Activated CD8-positive, alpha-beta memory T cell treated with anti-CD3 and anti-CD28 coated beads, Interleukin-2, amount 50 U/mL, for 4 hours (primary cell): ENCODE data around the gene MLN.

ENCODE experiments used
- DNase-seq: peaks from one replicate; pipeline ENCODE4 v3.0.0-alpha.2; 2020

Gene MLN

DNA sequence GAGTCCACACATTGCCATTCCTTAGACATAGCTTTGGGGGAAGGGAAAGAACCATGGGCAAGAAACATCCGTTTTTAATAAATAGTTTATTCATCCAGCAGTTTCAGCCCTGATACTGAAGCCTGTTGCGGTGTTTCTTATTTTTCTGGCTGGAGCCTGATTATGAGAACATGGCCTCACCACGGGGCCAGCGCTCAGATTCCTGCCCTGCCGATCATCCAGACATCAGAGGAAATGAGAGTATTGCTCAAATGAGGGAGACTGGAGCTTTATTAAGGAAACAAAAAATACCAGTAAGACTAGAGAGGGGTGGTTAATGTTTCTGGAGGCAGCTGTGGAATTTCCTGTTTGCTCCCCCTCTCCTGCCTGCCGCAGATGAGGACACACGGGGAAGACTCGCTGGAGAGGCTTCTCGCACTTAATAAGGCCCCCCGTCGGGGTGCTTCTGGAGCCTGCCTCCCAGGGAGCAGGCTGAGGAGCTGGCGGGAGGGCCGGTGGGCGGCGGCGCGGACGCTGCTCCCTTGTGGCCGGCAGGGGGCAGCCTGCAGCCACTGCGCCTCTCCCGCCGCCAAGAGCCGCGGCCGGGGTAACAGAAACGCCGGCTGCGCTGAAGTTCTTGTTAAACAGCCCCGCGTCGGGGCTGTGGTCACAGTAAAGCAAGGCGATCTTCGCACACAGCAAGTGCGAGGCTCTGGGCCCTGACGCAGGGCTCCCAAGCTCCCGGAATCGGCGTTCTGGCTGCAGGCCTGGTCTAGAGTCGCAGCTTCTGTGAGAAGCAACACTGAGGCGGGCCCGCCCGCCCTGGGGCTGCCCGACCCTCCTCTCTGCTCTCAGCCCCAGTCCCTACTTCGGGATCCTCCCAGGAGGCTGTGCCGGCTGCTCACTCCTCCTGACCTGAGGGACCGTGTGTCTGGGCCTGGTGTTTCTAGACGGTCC is 32.4 kb downstream of the MLN start:
- DNase-seq = peak; percentile 68

DNA sequence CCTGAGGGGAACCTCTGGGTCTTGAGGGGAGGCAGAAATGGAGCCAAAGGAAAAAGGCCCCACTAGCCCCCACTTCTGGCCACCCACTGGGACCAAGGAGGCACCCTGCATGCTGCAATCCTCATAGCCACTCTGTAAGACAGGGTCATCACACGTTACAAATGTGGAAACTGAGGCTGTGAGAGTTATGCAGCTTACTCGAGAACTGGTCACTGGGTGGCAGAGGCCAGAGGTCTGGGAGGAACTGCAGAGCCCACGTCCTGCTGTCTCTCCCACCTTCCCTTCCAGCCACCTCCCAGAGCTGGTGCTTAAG is 33.0 kb downstream of the MLN start:
- no peak for DNase-seq

DNA sequence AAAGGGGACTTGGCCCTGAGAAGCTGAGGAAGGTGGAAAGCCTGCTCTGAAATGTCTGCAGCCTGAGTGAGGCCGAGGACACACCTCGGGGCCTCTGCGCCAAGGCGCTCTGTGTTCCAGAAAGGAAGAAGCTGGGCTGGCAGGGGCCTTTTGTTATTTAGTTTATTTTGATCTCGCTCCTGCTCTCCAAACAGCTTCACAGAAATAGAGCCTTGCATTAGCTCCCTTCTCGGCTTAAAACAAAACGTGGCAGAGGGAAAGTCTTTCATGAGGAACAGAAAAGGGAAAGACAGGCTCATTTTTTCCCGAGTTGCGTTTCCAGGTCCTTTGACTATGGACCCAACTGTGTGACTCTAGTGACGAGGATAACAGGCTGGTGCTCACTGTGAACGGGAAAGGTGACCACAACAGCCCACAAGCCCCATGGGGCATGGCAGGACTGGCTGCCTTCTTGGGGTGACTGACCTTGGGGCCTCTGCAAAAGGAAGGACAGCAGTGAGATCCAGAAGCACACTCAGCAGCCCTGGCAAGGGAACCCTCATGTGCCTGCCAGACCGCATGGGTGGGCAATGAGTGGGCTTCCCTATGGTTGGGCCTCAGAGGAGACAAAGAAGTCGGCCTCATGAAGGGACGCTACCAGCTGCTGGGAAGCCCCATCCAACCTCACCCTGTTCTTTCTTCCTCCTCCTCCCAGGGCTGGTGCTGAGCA is 33.5 kb downstream of the MLN start:
- DNase-seq = no peak

DNA sequence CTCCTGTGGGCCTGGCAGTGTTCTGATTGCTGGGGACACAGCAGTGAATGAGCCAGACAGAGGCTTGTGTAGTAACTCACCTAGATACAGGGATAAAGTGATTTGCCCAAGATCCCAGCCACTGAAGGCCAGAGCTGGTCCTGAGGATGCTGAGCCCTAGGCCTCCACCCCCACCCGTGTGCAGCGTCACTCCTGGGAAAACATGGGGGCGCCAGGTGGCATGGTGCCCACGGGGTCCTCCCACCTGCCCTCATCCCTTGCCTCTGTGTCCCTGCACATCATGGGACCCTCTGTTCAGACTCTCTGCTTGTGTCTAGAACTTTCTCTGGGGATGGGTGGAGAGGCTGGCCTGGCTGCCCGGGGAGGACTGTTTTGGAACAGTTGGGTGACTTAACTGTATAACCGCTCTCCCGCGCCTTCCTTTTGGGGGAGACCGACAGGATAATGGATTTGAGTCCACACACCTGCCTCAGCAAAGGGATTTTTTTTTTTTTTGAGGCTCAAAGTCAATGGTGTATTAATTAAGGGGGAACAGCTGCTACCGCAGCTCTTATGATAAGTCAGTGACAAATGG is 34.5 kb downstream of the MLN start:
- DNase-seq = no peak

DNA sequence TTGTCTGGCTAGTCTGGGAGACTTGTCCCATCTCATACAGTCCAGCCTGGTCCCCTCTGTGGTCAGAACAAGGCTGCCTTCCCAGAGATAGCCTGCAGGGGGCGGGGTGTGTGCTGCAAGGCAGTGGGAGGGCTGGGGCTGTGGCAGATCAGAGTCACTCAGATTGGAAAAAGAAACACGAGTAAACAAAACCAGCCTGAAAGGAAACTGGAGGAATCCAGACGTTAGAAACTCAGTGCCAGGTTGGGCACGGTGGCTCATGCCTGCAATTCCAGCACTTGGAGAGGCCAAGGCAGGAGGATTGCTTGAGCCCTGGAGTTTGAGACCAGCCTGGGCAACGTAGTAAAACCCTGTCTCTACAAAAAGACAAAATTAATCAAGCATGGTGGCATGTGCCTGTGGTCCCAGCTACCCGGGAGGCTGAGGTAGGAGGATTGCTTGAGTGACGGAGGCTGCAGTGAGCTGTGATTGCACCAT is 35.1 kb downstream of the MLN start:
- peak; percentile 74 for DNase-seq

DNA sequence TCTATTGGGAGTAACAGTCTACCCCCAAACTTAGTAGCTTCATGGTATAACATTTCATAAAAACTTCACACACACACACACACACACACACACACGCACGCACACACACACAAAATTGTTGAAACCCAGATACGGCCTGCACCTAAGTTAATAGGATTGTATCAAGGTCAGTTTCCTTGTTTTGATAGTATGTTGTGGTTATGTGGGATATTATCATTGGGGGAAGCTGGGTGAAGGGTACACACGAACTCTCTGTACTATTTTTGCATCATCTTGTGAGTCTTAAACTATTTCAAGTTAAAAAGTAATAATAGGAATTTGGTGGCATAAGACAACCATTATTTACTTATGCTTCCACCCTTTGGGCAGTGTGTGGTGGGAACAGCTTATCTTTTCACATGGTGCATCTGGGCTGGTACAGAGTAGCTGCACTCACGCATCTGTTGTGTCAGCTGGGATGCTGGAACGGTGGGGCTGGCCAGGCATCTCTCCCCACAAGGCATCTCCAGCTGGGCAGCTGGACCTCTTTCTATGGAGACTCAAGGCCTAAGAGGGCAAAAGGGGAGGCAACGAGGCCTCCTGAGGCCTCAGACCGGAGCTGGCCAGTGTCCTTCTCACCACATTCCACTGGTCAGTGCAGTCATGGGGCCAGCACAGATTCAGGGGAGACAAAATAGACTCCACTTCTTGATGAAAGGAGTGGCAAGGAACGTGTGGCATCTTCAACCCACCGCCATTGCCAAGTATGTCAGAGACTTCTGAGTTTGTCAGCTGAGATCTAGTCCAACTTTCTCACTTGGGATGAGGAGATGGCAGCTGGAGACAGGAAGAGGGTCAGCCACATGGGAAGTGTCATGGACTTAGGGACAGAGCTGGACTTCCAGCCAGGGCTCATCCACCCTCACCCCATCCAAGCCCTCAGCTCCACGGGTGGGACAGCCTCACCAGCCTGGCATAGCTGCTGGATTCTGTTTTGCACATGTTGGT is 36.6 kb downstream of the MLN start:
- DNase-seq = no peak

DNA sequence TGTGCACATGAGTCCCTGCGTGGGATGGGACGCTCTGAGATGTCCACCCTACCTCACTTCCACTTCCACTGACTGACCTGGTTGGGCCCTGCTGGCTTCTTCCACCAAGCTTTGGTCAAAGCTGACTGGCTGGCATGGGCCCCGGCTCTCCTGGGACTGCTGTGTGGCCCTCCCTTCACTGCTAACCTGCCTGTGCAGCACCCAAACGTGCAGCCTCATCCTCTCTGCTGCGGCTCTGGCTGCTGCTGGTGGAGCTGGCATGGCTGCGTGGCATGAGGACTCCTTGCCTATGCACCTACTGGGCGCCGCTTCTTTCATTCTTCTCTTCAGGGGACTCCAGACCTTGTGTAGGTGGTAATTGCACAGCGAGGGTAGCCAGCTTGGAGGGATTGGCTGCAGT is 38.4 kb downstream of the MLN start:
- DNase-seq = no peak

DNA sequence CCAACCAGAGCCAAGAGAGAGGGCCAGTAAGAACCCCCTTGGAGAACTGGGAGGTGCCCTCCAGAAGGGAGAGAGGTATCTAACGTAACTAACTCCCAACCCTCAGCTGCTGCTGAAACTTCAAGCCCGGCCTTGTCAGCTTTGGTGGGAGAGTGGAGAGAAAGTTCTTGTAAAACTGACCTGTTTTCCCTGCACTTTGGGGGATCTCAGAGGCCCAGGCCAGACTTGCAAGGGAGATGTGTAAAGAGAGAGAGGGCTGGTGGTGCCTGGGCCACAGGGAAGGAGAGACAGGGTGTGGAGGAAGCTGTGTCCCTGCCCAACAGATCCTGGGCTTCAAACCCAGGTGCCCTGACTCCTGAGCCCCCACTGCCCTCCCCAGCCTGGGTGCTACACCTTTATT is 39.8 kb downstream of the MLN start:
- no peak for DNase-seq

DNA sequence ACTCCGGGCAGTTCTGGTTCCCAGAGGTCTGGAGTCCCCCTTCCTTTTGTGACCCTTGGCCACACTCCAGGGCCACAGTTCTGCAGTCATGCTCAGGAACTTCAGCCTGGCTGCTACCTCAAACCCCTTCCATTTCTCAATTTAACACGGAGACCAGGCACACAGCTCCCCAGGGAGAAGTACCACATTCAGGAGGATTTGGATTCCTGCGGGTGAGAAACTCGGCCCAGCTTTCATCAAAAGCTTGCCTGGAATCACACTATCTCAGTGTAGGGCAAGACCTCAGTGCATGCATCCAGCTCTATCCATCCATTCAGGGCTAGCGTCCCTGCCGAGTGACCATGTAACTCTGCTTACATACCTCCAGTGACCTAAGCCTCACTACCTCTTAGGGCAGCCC is 40.3 kb downstream of the MLN start:
- DNase-seq = no peak

DNA sequence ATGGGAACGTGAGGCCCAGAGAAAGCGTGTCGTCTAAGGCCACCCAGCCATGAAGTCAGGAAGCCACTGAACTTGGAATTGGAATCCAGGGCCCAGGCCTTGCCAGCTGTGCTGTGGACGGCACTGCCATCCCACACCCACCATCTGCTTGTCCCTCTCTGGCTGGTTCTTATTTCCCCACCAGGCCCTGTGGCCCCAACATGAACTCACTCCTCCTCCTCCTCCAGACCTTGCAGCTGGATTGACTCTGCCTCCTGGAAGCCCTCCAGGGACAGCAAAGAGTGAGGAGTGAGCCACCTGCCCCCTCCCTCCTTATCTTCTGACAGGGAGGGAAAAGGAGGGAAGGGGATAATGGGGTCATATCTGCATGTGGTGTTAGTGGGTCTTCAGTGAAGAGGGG is 41.1 kb downstream of the MLN start:
- no peak for DNase-seq

DNA sequence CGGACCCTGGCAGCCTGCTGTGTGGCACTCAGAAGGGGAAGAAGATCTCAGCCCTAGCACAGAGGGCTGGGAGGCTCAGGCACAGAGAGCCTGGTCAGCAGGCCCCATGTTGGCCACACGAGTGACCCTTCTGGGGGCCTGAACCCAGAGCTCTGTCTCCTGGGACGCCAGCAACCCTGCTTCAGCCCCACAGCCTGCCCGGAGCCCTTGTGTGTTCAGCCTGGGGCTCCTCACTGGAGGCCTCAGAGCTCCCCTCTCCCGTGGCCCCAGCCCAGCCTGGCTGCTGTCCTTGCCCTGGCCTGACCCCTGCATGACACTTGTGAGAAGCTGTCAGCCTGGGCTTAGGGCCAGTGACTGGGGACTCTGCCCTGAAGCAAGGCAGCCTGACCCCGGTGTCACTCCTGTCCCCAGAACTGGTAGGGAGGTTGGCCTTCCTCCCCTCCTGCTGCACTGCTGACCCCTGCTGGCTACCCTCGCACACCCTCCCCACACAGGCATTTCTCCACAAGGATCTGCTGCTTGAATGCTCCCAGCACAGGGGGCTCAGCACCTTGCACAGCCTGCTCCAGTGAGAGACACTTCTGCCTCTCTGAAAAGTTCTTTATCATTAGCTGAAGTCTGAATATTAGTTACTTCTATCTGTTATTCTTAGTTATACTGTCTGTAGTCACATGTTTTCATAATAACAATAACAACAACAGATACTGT is 41.7 kb downstream of the MLN start:
- DNase-seq = peak; percentile 33

DNA sequence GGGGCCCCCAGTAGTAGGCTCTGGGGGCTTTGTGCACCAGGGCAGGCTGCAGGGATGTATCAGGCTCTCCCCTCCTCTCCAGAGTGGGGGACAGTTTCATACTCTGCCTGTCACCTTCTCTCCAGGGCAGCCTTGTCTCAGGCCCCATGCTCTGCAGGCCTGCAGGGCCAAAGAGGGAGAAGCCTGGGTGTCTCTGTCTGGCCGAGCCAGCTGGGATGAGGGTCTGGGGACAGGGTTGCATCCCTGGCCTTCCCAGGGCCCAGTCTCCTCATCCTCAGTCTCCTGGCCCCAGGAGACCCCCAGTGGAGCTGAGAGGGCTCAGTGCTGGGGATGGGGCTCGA is 42.3 kb downstream of the MLN start:
- no peak for DNase-seq

DNA sequence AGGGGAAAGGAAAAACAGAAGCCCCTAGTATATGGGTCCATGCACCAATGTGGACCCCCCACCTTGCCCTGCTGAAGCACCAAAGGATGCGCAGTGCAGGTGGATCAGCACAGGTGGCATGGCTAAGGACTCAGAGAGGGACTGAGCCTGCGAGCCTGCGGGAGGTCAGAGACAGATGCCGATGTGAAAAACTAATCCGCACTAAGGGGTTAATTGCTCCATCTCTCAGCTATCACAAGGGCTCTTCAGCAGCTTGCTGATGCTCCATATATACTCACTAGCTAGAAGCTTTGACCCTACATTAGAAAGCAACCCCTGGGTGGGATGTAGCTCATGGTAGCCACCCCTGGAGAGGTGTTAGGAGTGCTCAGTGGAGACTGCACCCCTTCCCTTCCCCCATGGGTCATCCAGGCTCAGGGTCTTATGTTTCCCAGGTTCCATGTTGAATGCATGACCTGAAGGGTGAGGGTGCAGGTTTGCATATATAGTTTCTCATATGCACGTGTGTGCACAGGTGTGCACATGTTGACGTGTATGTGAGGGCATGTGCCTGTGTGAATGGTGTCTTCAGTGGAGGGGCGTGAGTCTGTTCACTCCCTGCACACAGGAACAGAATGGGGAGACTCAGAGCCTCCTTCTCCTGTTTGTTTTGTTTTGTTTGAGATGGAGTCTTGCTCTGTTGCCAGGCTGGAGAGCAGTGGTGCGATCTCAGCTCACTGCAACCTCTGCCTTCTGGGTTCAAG is 43.7 kb downstream of the MLN start:
- no peak for DNase-seq

DNA sequence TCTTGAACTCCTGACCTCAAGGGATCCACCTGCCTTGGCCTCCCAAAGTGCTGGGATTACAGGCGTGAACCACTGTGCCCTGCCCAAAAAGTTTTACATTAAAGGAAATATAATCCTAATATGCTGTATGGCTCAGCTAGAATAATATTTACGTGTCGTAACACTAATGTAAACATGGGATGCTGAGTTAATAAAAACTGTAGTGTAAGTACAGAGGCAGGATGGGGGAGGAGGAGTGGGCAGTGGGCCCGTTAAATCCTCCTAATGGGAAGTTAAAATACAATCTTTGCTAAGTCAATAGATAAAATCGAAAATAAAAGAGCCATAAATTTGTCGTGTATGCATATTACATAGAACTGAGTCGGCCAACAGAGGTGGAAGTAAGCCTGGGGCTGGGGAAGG is 45.0 kb downstream of the MLN start:
- no peak for DNase-seq

DNA sequence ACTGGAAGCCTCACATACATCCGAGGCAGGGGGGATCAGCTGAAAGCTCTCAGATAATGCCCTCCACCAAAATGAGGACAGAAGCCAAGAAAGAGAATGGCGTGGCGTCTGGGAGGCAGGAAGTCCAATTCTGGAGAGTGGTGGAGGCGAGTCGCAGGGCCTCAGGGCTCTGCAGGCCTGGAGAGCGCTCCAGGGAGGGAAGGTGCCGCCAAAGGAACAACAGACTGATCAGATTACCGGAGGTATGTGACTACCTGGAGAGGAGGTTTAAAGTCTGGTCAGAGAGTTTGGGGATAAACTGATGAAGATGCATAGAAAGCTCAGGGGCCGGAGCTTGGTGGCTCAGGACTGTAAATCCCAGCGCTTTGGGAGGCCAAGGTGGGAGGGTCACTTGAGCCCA is 45.9 kb downstream of the MLN start:
- no peak for DNase-seq

DNA sequence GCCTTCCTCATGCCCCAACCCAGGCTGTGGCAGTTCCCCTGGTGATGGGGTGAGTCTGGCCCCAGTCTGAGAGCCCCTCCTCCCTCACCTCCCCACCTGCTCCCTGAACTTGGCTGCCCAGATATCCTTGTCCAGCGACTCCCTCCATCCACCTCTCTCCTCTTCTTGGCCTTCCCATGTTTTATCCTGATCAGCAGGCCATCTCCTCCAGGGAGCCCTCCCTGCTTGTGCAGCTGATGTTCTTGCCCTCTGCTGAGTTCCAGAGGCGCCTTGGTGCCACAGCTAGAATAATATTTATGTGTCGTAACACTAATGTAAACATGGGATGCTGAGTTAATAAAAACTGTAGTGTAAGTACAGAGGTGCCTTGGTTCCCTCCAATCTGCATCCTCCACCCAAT is 46.7 kb downstream of the MLN start:
- no peak for DNase-seq

DNA sequence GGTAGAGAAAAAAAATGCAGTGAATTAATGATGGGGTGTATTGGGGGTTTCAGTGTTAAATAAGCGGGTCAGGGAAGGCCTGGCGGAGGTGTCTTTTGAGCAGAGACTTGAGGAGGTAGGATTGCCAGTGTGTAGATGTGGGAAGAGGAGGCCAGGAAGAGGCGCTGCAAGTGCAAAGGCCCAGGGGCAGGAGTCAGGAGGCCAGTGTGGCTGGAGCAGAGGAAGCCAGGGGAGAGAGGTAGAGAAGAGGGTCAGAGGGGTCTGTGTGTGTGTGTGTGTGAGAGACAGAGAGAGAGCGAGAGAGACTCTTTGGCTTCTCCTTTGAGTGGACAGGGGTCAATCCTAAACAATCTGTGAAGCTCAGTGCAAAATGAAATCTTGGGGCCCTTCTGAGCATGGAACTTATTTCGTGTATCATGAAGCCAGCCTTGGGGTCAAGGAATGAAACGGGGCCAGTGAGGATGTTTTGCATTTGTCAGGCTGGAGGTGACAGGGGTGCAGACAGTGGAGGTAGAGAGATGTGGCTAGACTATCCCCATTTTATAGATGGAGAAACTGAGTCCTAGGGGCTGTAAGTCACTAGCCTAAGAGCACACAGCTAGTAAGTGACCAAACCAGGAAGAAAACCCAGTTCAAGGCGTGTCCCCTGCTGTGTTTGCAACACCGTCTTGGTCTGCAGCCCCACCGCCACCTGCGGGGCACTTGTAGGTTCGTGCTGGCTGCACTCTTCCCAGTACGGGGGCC is 47.4 kb downstream of the MLN start:
- DNase-seq = no peak

DNA sequence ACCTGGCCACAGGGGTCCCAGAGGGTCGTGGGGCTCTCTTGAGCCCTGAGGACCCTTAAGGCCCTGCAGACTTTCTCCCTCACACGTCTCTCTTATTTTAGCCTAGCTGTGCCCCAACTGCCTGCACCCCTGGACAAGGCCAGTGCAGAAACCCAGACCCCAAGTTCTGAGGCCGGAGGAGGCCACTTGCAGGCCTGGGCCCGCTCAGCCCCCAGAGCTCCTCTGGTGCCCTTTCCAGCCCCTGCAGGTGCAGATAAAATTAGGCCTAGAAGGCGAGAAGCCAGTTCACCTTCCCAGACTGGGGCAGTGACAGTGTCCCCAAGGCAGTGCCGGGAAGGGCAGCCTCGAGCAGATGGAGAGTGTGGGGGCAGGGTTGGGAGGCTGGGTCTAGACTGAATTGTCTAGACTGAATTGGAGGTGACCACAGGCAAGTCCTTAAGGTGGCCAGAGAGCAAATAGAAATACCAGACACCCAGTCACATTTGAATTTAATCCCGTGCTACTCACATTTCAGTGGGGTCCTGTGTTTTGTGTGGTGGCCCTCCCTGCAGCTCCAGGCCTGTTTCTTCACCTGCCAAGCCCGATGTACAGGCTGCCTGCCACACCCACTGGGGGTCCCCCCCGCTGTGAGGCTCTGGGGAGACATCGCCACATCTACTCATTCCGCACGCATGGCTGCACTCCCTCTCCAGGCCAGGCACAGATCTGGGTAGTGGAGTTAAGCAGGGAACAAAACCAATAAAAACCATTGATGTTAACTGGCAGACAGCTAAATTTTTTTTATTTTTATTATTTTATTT is 48.5 kb downstream of the MLN start:
- DNase-seq = no peak

DNA sequence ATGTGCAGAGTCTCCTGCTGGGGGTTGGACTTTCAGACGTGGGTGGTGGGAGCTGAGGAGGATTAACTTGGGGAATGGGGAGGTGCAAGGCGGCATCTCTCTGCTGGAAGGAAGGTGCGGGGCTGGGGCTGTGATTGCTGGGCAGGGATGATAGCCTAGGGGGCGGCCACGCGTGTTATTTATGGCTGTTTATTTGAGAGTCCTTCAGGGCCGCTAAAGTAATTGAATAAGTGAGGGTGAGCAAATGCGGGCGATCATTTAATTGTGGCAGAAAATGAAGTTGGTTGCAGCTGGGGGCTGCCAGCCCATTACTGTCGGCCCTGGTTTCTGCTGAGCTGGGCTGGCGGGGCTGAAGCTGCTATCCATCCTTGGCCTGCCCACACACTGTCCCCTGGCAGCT is 49.6 kb downstream of the MLN start:
- no peak for DNase-seq

DNA sequence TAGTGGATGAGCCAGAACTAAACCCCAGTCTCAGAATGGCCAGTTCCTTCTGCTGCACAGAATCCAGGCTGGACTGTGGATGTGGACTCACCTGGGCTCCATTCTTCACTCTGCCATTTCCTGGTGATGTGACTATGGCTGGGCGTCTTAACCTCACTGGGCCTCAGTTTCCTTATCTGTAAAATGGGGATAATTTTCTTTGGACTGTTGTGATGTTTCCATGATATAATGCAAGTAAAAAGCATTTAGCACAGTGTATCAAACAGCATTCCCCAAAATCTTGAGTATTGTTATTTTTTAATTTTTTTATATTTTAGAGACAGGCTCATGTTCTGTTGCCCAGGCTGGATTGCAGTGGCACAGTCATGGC is 51.2 kb downstream of the MLN start:
- no peak for DNase-seq
